NCI-H1092 treated with DMSO at 0.1 percent for 48 hours (cell line): ENCODE data around the gene UBAC1.
"Not testable (repeated sequence)": the region's sequence is repeated elsewhere in the genome, so short reads cannot be mapped to it uniquely, and the experiment has no call there.

Source experiments
- DNase-seq: peaks from one replicate; lab custom pipeline; 2025; lab: John Stamatoyannopoulos, UW

UBAC1 gene

GRCh38 chr9:135959814-135960213, 1.4 kb downstream of the UBAC1 start:
- DNase-seq: no peak

- no peak for DNase-seq
These were observed 2.7 kb downstream of the UBAC1 start for GRCh38 chr9:135958485-135958884.

GRCh38 chr9:135957431-135957830, 3.7 kb downstream of the UBAC1 start:
- DNase-seq: no peak

GRCh38 chr9:135956802-135957174, 4.4 kb downstream of the UBAC1 start:
- no peak for DNase-seq

- no peak for DNase-seq
These were observed 5.0 kb downstream of the UBAC1 start for GRCh38 chr9:135955934-135956801.

- no peak for DNase-seq
These were observed 8.4 kb downstream of the UBAC1 start for GRCh38 chr9:135952664-135953206.

- DNase-seq: no peak
These were observed 9.1 kb downstream of the UBAC1 start for GRCh38 chr9:135951889-135952663.

GRCh38 chr9:135951310-135951709, 9.9 kb downstream of the UBAC1 start:
- DNase-seq: not testable (repeated sequence)

- not testable (repeated sequence) for DNase-seq
These were observed 10.3 kb downstream of the UBAC1 start for GRCh38 chr9:135950841-135951240.

GRCh38 chr9:135950135-135950682, 11.0 kb downstream of the UBAC1 start:
- DNase-seq: no peak

GRCh38 chr9:135949501-135950134, 11.6 kb downstream of the UBAC1 start:
- DNase-seq: no peak

- DNase-seq: no peak
These were observed 12.2 kb downstream of the UBAC1 start for GRCh38 chr9:135948968-135949367.

GRCh38 chr9:135948446-135948845, 12.7 kb downstream of the UBAC1 start:
- no peak for DNase-seq

- no peak for DNase-seq
These were observed 13.6 kb downstream of the UBAC1 start for GRCh38 chr9:135947582-135947981.

GRCh38 chr9:135947105-135947504, 14.1 kb downstream of the UBAC1 start:
- DNase-seq: not testable (repeated sequence)

GRCh38 chr9:135946392-135946994, 14.7 kb downstream of the UBAC1 start:
- no peak for DNase-seq

GRCh38 chr9:135945969-135946368, 15.2 kb downstream of the UBAC1 start:
- DNase-seq: no peak

GRCh38 chr9:135944444-135945252, 16.5 kb downstream of the UBAC1 start:
- DNase-seq: no peak

GRCh38 chr9:135943604-135944003, 17.6 kb downstream of the UBAC1 start:
- not testable (repeated sequence) for DNase-seq

GRCh38 chr9:135941288-135941995, 19.7 kb downstream of the UBAC1 start:
- no peak for DNase-seq
